ENCODE measurements around the gene AGAP3. TPM values are rescaled to one million over a fixed set of nuclear protein-coding genes. Genes with fewer than 3 reads are reported as not detected.

Gene AGAP3
- total and polyA plus RNA-seq, 4 donors: 45.7 to 247 (median 134) TPM

DNA sequence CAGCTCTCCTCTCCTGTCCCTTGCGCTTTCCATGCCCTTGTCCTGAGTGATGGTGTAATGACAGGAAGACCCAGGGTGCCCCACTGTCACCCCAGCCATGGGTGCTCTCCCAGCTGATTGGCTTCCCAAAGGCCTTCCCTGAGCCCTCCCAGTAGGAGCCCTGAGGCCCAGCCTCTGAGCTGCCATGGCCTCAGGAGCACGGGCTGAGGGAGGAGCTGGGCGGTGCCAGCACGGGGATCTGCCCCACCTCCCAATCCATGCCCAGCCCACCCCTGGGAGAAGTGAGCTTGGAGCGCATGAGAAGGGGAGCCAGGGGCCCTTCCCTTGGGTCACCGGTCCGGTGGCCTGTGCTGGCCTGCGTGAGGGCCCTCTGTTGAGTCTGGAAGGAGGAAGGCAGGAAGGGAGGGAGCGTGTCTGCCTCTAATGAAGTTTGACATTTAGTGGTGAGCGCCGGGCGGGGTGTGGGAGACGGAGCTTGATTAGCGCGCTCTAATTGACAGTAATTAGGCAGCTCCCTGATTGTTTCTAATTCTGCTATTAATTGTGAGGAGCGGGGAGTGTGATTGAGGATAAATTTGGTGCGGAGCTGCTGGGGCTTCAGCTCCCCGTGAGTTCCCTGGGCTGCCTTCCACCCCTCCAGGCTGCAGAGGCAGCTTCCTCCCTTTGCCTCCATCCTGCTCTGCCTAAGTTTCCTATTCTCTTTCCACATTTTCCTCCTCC is 53.0 kb downstream of the AGAP3 start:
- Histone ChIP-seq H3K4me3 (ENCODE audit: low read depth, low read length) (no peak overlapping the region), H3K27ac (ENCODE audit: low read depth, low read length) (no peak overlapping the region), H3K4me1 (ENCODE audit: control insufficient read depth, insufficient read depth, low read length) (peaks cover 84% of the 10 kb centered on the region), H3K9me3 (ENCODE audit: control insufficient read depth, insufficient read depth, low read length) (no peaks in the 10 kb centered on the region), H3K36me3 (ENCODE audit: control insufficient read depth, insufficient read depth, low read length) (peaks cover 97% of the 10 kb centered on the region), H3K27me3 (ENCODE audit: control insufficient read depth, insufficient read depth, low read length) (no peaks in the 10 kb centered on the region)
- DNase-seq (ENCODE audit: low read depth in 4 of 6, low spot score in 6 of 6): peak in 2 of 6 donors; percentile 57 to 88
- WGBS (ENCODE audit: insufficient coverage): 62% methylated on average over 10 of the region's 18 CpGs

DNA sequence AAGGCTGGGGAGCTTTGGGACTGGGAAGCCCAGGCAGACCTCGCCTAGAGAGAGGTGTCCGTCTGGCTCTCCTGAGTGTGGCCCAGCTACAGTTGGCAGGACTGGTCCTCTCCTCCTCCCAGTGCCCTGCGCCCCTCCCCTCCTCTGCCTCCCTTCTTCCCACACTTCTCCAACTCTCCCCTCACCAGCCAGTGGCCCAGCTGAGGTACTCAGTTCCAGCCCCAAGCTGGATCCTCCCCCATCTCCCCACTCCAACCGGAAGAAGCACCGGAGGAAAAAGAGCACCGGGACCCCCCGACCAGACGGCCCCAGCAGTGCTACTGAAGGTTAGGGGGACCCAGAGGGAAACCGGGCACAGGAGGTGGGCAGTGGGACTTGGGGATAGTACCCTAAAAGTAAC is 53.5 kb downstream of the AGAP3 start:
- Histone ChIP-seq H3K4me3 (ENCODE audit: low read depth, low read length) (no peak overlapping the region), H3K27me3 (ENCODE audit: control insufficient read depth, insufficient read depth, low read length) (no peaks in the 10 kb centered on the region), H3K9me3 (ENCODE audit: control insufficient read depth, insufficient read depth, low read length) (no peaks in the 10 kb centered on the region), H3K36me3 (ENCODE audit: control insufficient read depth, insufficient read depth, low read length) (peaks cover 95% of the 10 kb centered on the region), H3K27ac (ENCODE audit: low read depth, low read length) (no peak overlapping the region), H3K4me1 (ENCODE audit: control insufficient read depth, insufficient read depth, low read length) (peaks cover 79% of the 10 kb centered on the region)
- no peak for DNase-seq (ENCODE audit: low read depth in 4 of 6, low spot score in 6 of 6)
- WGBS (ENCODE audit: insufficient coverage): 86% methylated on average over 3 of the region's 9 CpGs

DNA sequence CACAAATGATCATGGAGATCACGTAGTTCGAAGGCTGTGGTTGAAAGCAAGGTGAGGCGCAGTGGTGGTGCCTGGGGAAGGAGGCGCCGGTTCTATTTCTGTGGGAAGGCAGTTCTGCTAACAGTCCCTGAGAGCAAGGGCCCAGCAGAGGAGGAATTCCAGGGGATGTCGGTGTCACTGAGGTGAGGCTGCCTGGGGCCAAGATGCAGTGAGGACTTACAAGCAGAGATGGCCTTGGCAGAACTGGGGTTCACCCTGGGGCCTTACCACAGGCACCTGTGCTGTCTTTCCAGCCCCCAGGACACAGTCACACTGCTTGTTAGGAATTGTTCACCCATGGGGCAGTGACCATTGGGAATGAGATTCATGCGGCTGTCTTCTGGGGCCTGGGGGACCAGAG is 54.6 kb downstream of the AGAP3 start:
- Histone ChIP-seq H3K4me3 (ENCODE audit: low read depth, low read length) (no peak overlapping the region), H3K27me3 (ENCODE audit: control insufficient read depth, insufficient read depth, low read length) (no peaks in the 10 kb centered on the region), H3K9me3 (ENCODE audit: control insufficient read depth, insufficient read depth, low read length) (no peaks in the 10 kb centered on the region), H3K27ac (ENCODE audit: low read depth, low read length) (no peak overlapping the region), H3K4me1 (ENCODE audit: control insufficient read depth, insufficient read depth, low read length) (peaks cover 74% of the 10 kb centered on the region), H3K36me3 (ENCODE audit: control insufficient read depth, insufficient read depth, low read length) (peaks cover 88% of the 10 kb centered on the region)
- 83% methylated on average over 6 of the region's 7 CpGs for WGBS (ENCODE audit: insufficient coverage)
- no peak for DNase-seq (ENCODE audit: low read depth in 4 of 6, low spot score in 6 of 6)

DNA sequence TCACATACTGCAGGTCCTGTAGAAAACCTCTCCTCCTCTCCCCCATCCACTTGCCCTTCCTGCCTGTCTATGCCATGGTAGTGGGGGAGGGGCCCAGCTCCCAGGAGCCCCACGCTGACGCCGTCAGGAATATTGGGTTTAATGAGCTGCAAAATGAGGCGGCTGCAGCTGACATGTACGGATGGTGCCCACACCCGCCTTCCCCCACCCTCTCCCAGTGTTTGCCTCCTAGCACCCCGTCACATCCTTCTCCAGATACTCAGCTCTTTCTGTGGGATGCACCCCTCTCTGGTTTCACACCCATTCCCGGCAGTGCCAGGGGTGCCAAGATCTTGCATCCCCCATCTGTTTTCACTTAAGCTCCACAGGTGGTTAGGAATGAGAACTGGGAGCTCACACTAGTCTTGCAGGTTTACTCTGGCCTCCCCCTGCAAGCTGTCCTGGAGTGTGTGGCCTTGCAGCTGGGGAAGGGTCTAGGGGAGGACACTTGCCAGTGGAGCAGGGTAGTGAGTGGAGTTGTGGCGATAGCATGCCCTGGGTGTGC is 55.1 kb downstream of the AGAP3 start:
- H3K4me3 ChIP-seq (ENCODE audit: low read depth, low read length): no peak overlapping the region
- peaks cover 69% of the 10 kb centered on the region for H3K4me1 ChIP-seq (ENCODE audit: control insufficient read depth, insufficient read depth, low read length)
- no peaks in the 10 kb centered on the region for H3K27me3 ChIP-seq (ENCODE audit: control insufficient read depth, insufficient read depth, low read length)
- H3K36me3 ChIP-seq (ENCODE audit: control insufficient read depth, insufficient read depth, low read length): peaks cover 82% of the 10 kb centered on the region
- DNase-seq (ENCODE audit: low read depth in 4 of 6, low spot score in 6 of 6): peak in 2 of 6 donors; percentile 67 to 81
- H3K9me3 ChIP-seq (ENCODE audit: control insufficient read depth, insufficient read depth, low read length): no peaks in the 10 kb centered on the region
- 31% methylated on average over 4 of the region's 9 CpGs for WGBS (ENCODE audit: insufficient coverage)
- H3K27ac ChIP-seq (ENCODE audit: low read depth, low read length): no peak overlapping the region

DNA sequence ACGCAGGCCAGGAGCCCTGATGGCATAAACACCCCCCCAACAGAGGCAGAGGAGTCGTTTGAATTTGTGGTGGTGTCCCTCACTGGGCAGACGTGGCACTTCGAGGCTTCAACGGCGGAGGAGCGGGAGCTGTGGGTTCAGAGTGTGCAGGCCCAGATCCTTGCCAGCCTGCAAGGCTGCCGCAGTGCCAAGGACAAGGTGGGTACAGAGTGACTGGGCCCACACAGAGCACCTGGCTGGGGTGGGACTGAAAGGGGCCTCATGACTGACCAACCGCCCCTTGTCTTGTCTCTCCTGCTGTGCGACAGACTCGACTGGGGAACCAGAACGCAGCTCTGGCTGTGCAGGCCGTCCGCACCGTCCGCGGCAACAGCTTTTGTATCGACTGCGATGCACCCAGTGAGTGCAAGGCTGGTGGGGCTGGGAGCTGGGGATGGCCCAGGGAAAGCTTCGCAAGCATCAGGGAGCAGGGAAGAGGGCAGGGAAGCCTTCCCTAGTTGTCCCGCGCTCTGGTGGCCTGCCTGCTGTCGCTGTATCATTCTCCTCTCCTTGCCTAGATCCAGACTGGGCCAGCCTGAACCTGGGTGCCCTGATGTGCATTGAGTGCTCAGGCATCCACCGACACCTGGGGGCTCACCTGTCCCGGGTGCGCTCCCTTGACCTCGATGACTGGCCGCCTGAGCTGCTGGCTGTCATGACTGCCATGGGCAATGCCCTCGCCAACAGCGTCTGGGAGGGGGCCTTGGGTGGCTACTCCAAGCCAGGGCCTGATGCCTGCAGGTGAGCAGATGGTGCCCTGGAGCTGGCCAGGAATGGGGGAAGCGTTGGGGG is 55.8 kb downstream of the AGAP3 start:
- H3K27me3 ChIP-seq (ENCODE audit: control insufficient read depth, insufficient read depth, low read length): no peaks in the 10 kb centered on the region
- H3K4me1 ChIP-seq (ENCODE audit: control insufficient read depth, insufficient read depth, low read length): peaks cover 62% of the 10 kb centered on the region
- H3K4me3 ChIP-seq (ENCODE audit: low read depth, low read length): no peak overlapping the region
- no peak overlapping the region for H3K27ac ChIP-seq (ENCODE audit: low read depth, low read length)
- H3K36me3 ChIP-seq (ENCODE audit: control insufficient read depth, insufficient read depth, low read length): peaks cover 75% of the 10 kb centered on the region
- 72% methylated on average over 29 of the region's 31 CpGs for WGBS (ENCODE audit: insufficient coverage)
- DNase-seq (ENCODE audit: low read depth in 4 of 6, low spot score in 6 of 6): no peak
- H3K9me3 ChIP-seq (ENCODE audit: control insufficient read depth, insufficient read depth, low read length): no peaks in the 10 kb centered on the region

DNA sequence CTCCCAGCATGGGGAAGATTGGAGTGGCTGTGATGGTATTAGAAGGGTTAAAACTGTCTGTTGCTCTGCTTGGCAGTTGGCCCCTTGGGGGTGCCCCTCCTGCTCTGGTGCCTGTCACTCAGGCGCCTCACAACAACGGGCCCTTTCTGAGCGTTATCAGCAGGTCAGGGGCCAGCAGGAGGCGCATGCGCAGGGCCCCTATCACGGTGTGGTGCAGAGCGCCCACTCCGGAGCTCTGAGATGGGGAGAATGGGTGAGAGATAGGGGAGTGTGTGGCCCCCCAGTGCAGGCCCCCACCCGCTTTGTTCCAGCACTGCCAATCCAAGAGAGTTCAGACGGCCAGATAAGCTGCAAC is 56.4 kb downstream of the AGAP3 start:
- Histone ChIP-seq H3K4me3 (ENCODE audit: low read depth, low read length) (no peak overlapping the region), H3K9me3 (ENCODE audit: control insufficient read depth, insufficient read depth, low read length) (no peaks in the 10 kb centered on the region), H3K27me3 (ENCODE audit: control insufficient read depth, insufficient read depth, low read length) (no peaks in the 10 kb centered on the region), H3K36me3 (ENCODE audit: control insufficient read depth, insufficient read depth, low read length) (peaks cover 70% of the 10 kb centered on the region), H3K4me1 (ENCODE audit: control insufficient read depth, insufficient read depth, low read length) (peaks cover 56% of the 10 kb centered on the region), H3K27ac (ENCODE audit: low read depth, low read length) (no peak overlapping the region)
- WGBS (ENCODE audit: insufficient coverage): 51% methylated on average over 8 of the region's 10 CpGs
- peak in 1 of 6 donors; percentile 66 for DNase-seq (ENCODE audit: low read depth in 4 of 6, low spot score in 6 of 6)

DNA sequence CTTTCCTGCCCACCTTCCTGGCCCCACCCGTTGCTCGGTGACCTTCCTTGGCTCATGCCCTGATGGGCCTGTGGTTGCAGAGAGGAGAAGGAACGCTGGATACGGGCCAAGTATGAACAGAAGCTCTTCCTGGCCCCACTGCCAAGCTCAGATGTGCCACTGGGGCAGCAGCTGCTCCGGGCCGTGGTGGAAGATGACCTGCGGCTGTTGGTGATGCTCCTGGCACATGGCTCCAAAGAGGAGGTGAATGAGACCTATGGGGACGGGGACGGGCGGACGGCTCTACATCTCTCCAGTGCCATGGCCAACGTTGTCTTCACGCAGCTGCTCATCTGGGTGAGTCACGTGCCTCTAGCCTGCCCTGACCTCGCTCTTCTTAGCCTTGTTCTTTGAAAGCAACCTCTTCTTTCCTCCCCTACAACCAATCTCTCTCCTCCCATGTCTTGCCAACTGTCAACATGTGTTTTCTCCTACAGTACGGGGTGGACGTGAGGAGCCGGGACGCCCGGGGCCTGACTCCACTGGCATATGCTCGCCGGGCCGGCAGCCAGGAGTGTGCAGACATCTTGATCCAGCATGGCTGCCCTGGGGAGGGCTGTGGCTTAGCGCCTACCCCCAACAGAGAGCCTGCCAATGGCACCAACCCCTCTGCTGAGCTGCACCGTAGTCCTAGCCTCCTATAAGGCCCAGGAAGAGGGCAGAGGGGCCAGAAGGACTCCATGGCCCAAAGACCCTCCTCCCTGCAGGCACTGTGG is 57.2 kb downstream of the AGAP3 start:
- WGBS (ENCODE audit: insufficient coverage): 60% methylated on average over 23 of the region's 25 CpGs
- H3K4me3 ChIP-seq (ENCODE audit: low read depth, low read length): no peak overlapping the region
- H3K36me3 ChIP-seq (ENCODE audit: control insufficient read depth, insufficient read depth, low read length): peaks cover 62% of the 10 kb centered on the region
- H3K27me3 ChIP-seq (ENCODE audit: control insufficient read depth, insufficient read depth, low read length): no peaks in the 10 kb centered on the region
- H3K9me3 ChIP-seq (ENCODE audit: control insufficient read depth, insufficient read depth, low read length): no peaks in the 10 kb centered on the region
- H3K4me1 ChIP-seq (ENCODE audit: control insufficient read depth, insufficient read depth, low read length): peaks cover 48% of the 10 kb centered on the region
- DNase-seq (ENCODE audit: low read depth in 4 of 6, low spot score in 6 of 6): no peak
- no peak overlapping the region for H3K27ac ChIP-seq (ENCODE audit: low read depth, low read length)

DNA sequence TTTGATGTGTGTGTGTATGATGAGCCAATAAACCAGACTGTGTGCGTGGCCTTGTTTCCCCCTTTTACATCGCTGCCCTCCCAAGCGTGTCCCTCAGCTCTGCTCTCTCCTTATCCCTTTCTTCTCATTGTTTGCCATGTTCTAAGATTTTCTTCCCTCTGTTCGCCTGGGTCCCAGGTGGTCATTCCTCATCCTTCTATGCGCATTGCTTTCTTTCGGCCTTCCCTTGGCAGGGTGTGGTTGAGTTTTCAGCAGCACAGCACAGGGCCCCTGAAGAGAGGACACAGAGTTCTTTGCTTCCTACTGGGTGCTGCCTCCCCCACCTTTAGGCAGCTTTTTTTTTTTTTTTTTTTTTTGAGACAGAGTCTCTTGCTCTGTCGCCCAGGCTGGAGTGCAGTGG is 58.1 kb downstream of the AGAP3 start:
- DNase-seq (ENCODE audit: low read depth in 4 of 6, low spot score in 6 of 6): no peak
- Histone ChIP-seq H3K27me3 (ENCODE audit: control insufficient read depth, insufficient read depth, low read length) (no peaks in the 10 kb centered on the region), H3K36me3 (ENCODE audit: control insufficient read depth, insufficient read depth, low read length) (peaks cover 56% of the 10 kb centered on the region), H3K9me3 (ENCODE audit: control insufficient read depth, insufficient read depth, low read length) (no peaks in the 10 kb centered on the region), H3K27ac (ENCODE audit: low read depth, low read length) (no peak overlapping the region), H3K4me3 (ENCODE audit: low read depth, low read length) (no peak overlapping the region), H3K4me1 (ENCODE audit: control insufficient read depth, insufficient read depth, low read length) (peaks cover 44% of the 10 kb centered on the region)
- WGBS (ENCODE audit: insufficient coverage): 83% methylated on average over 4 of the region's 7 CpGs

DNA sequence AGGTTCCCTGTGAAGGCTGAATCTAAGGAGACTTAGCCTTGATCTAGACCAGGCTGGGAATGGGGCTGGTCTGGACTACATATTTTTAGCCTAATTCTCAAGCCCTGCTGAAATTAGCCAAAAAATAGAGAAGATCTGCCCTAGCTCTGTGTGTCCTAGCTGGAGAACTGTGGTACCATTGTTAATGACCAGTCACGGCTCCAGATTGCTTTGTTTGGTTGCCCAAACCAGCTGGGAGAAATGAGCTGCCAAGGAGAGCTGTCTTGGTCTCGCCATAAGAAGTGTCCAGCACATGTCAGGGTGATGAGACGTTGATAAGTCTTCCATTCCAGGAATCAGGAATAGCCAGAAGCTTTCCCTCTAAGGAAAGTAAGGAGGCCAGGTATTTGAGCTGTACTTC is 60.5 kb downstream of the AGAP3 start:
- 60% methylated on average over 1 of the region's 3 CpGs for WGBS (ENCODE audit: insufficient coverage)

More for the DNA sequence above, 60.5 kb downstream of the AGAP3 start:
- DNase-seq (ENCODE audit: low read depth in 4 of 6, low spot score in 6 of 6): no peak
- Histone ChIP-seq H3K4me3 (ENCODE audit: low read depth, low read length) (no peak overlapping the region), H3K4me1 (ENCODE audit: control insufficient read depth, insufficient read depth, low read length) (peaks cover 29% of the 10 kb centered on the region), H3K27me3 (ENCODE audit: control insufficient read depth, insufficient read depth, low read length) (peaks cover 4% of the 10 kb centered on the region), H3K27ac (ENCODE audit: low read depth, low read length) (no peak overlapping the region), H3K9me3 (ENCODE audit: control insufficient read depth, insufficient read depth, low read length) (no peaks in the 10 kb centered on the region), H3K36me3 (ENCODE audit: control insufficient read depth, insufficient read depth, low read length) (peaks cover 35% of the 10 kb centered on the region)

Measured in spinal cord (tissue), 10 donors.